Stimulated activated naive B cell treated with anti-CD40 and anti-IgM and Interleukin-4, amounts not matched to agents 10 μg/mL and 1 μg/mL and 100 μg/mL, for 72 hours (primary cell): Measurements from ENCODE around the gene MCOLN1.

Source experiments
- ATAC-seq, 2 donors: fragments of 150-1000 bp; cut with Tn5 transposase; replicated peaks; 2 replicates each; pipeline ENCODE4 v1.10.0; 2021; ENCODE audit warnings: moderate library complexity in 1 of 2
- DNase-seq: peaks from one replicate; pipeline ENCODE4 v3.0.0; 2021
- H3K27ac Mint-ChIP-seq: one replicate; pipeline ENCODE4 v1.8.0; 2022; ENCODE audit warnings: mild to moderate bottlenecking, mixed read lengths
- H3K27me3 Mint-ChIP-seq, 2 donors: one replicate each; pipeline ENCODE4 v1.8.0; 2022; ENCODE audit warnings: mixed read lengths in 2 of 2
- H3K36me3 Mint-ChIP-seq, 2 donors: one replicate each; pipeline ENCODE4 v1.8.0; 2022; ENCODE audit warnings: mixed read lengths in 2 of 2, mild to moderate bottlenecking in 1 of 2
- H3K4me1 Mint-ChIP-seq, 2 donors: one replicate each; pipeline ENCODE4 v1.8.0; 2022; ENCODE audit warnings: mixed read lengths in 2 of 2, mild to moderate bottlenecking in 1 of 2
- H3K4me3 Mint-ChIP-seq, 2 donors: one replicate each; pipeline ENCODE4 v1.8.0; 2022; ENCODE audit warnings: mild to moderate bottlenecking in 2 of 2, mixed read lengths in 2 of 2, moderate library complexity in 1 of 2
- H3K9me3 Mint-ChIP-seq, 2 donors: one replicate each; pipeline ENCODE4 v1.8.0; 2022; ENCODE audit warnings: mixed read lengths in 2 of 2, mild to moderate bottlenecking in 1 of 2

Gene MCOLN1

DNA sequence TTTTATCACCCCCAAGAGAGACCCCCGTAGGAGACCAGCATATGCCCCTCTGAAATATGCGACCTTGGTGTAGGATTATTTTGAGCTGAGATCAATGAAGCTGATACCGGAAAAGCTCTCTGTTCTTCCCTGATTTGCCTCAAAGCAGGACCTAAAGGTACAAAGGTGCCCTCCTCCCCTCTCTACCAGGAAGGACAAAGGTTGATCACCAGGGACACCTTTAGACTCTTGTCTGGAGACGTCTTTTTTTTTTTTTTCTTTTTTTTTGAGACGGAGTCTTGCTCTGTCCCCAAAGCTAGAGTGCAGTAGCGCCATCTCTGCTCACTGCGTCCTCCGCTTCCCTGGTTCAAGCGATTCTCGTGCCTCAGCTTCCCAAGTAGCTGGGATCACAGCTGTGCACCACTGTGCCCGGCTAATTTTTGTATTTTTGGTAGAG lies 32.8 kb upstream of the MCOLN1 start:
- Mint-ChIP-seq H3K27ac (peak overlapping the region; percentile 42), H3K36me3 (no peaks in the 10 kb centered on the region), H3K4me3 (peak overlapping the region; percentile 56 to 84), H3K9me3 (no peaks in the 10 kb centered on the region), H3K4me1 (peaks cover 6 to 13% of the 10 kb centered on the region in 2 donors), H3K27me3 (peaks cover 3 to 15% of the 10 kb centered on the region in 2 donors)
- ATAC-seq: no peak
- no peak for DNase-seq

DNA sequence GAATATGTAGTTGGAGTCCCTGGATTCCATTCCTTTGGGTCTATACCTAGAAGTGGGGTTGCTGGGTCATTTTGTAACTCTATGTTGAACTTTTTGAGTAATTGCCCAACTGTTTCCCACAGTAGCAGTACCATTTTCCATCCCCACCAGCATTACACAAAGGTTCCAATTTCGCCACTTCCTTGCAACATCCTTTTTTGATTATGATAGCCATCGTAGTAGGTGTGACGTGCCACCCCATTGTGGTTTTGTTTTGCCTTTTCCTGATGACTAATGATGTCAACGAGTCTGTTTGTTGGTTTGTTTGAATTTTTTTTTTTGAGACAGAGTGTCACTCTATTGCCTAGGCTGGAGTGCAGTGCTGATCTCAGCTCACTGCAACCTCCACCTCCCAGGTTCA lies 30.3 kb upstream of the MCOLN1 start:
- Mint-ChIP-seq H3K4me3 (no peak overlapping the region), H3K9me3 (no peaks in the 10 kb centered on the region), H3K27ac (no peak overlapping the region), H3K36me3 (no peaks in the 10 kb centered on the region), H3K27me3 (peaks cover 16 to 31% of the 10 kb centered on the region in 2 donors), H3K4me1 (peaks cover 6 to 13% of the 10 kb centered on the region in 2 donors)
- DNase-seq (no peak), ATAC-seq (no peak)

DNA sequence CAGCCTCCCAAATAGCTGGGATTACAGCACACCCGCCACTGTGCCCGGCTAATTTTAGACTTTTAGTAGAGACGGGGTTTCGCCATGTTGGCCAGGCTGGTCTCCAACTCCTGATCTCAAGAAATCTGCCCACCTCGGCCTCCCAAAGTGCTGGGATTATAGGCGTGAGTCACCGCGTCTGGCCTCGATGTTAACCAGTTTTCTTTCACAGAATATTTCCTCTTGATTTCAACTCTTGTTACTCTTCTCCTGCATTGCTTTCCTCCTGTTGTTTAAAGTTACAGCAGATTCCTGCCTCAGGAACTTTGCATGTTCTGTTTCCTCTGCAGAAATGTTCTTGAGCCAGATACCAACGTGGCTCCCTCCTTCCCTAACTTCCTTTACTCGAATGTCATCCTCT lies 29.9 kb upstream of the MCOLN1 start:
- Mint-ChIP-seq H3K9me3 (no peaks in the 10 kb centered on the region), H3K4me3 (no peak overlapping the region), H3K36me3 (no peaks in the 10 kb centered on the region), H3K4me1 (peaks cover 6 to 13% of the 10 kb centered on the region in 2 donors), H3K27ac (no peak overlapping the region), H3K27me3 (peaks cover 20 to 36% of the 10 kb centered on the region in 2 donors)
- DNase-seq (no peak), ATAC-seq (no peak)

DNA sequence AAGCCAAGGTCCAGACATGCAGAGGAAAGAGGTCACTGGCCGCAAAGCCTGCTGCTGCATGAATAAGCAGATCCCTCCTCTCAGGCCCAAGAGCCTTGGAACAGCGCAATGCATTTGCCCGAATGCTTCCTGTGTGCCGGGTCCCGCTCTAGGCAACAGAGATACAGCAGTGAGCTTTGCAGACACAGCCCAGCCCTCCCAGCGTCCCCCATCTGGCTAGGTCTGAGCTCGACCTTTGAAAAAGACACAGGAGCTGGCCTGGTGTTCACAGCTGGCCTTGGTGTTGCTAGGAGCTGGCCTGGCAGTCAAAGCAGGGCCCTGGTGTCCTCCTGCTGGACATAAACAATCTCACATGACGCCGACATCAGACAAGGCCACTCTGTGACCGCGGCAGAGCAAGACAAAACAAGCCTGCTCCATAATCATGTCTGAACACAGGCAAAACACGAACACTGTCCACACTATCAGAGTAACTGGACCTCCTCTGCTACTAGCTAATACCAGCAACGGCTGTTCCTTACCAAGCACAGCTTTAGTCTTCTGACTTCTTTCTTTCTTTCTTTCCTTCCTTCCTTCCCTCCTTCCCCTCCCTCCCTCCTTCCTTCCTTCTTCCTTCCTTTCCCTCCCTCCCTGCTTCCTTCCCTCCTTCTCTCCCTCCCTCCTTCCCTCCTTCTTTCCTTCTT lies 27.9 kb upstream of the MCOLN1 start:
- H3K9me3 Mint-ChIP-seq: no peaks in the 10 kb centered on the region
- no peak overlapping the region for H3K4me3 Mint-ChIP-seq
- no peak overlapping the region for H3K27ac Mint-ChIP-seq
- peaks cover 6 to 8% of the 10 kb centered on the region in 2 donors for H3K4me1 Mint-ChIP-seq
- peaks cover 39 to 48% of the 10 kb centered on the region in 2 donors for H3K27me3 Mint-ChIP-seq
- no peaks in the 10 kb centered on the region for H3K36me3 Mint-ChIP-seq
- DNase-seq (no peak), ATAC-seq (no peak)

DNA sequence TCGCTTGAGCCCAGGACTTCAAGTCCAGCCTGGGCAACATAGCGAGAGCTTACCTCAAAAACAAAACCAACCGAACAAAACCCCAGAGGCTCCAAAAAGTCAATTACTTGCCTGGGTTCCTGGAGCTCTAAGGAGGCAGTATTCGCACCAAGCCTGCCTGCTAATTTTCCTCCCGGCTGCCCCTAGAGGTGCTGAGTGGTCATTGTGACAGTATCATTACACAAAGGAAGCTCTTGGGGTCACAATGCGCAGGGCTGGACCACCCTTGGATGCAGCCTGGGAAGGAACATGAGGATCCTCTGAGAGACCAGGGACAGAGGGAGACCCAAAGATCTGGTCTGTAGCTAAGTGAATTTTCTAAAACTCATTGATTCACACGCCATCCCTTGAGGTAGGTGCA lies 25.1 kb upstream of the MCOLN1 start:
- Mint-ChIP-seq H3K36me3 (peaks cover 0 to 2% of the 10 kb centered on the region in 2 donors), H3K4me1 (peaks cover 5 to 8% of the 10 kb centered on the region in 2 donors), H3K4me3 (no peak overlapping the region), H3K9me3 (no peaks in the 10 kb centered on the region), H3K27me3 (peaks cover 52 to 64% of the 10 kb centered on the region in 2 donors), H3K27ac (no peak overlapping the region)
- ATAC-seq (peak; percentile 48 to 67), DNase-seq (no peak)

DNA sequence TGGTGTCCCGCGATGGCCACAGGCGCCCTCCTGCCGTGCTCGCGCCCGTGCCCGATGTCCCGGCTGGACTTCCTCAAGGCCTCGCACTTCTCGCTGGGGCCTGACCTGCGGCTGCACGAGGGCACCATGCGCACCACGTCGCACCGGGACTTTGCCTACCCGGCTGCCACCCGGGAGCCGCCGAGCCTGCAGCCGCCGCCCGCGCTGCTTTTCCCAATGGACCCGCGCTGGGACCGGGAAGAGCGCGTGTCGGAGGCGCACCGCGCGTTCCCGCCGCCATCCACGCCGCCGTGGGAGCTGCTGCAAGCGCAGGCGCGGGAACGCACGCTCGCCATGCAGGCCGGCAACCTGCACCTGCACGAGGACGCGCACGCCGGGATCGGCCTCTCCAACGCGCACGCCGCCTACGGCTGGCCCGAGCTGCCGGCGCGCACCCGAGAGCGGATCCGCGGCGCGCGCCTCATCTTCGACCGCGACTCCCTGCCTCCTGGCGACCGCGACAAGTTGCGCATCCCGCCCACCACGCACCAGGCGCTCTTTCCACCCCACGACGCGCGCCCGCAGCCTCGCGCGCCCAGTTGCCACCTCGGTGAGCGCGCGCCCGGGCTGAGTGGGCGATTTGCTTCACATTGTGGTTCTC lies 21.5 kb upstream of the MCOLN1 start:
- peak; percentile 59 to 62 for ATAC-seq
- peaks cover 0 to 2% of the 10 kb centered on the region in 2 donors for H3K36me3 Mint-ChIP-seq
- DNase-seq: no peak
- no peak overlapping the region for H3K27ac Mint-ChIP-seq
- peaks cover 10 to 14% of the 10 kb centered on the region in 2 donors for H3K4me1 Mint-ChIP-seq
- H3K4me3 Mint-ChIP-seq: peak overlapping the region; percentile 71 to 84
- peaks cover 61 to 68% of the 10 kb centered on the region in 2 donors for H3K27me3 Mint-ChIP-seq
- no peaks in the 10 kb centered on the region for H3K9me3 Mint-ChIP-seq

DNA sequence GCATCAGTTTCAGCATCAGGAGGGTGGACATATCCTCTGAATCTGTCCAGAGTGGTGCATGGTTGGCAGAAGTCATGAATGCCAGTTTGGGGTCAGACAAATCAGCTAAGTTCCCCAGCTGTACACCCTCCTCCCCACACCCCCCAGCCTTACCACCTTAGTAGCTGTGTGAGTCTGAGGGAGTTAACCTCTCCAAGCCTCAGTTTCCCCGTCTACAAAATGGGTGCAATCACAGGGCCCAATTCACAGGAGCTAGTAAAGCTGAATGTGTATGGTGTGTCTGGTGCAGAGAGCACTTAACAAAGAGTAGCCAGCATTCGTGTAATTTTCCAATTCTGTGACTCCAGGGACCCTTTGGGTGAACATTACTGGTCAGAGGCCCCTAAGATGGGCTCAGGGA lies 19.9 kb upstream of the MCOLN1 start:
- H3K27ac Mint-ChIP-seq: no peak overlapping the region
- H3K4me1 Mint-ChIP-seq: peaks cover 15 to 26% of the 10 kb centered on the region in 2 donors
- no peak for ATAC-seq
- peaks cover 2 to 4% of the 10 kb centered on the region in 2 donors for H3K36me3 Mint-ChIP-seq
- H3K9me3 Mint-ChIP-seq: peaks cover 3 to 9% of the 10 kb centered on the region in 2 donors
- H3K27me3 Mint-ChIP-seq: peaks cover 64 to 70% of the 10 kb centered on the region in 2 donors
- DNase-seq: no peak
- no peak overlapping the region for H3K4me3 Mint-ChIP-seq

DNA sequence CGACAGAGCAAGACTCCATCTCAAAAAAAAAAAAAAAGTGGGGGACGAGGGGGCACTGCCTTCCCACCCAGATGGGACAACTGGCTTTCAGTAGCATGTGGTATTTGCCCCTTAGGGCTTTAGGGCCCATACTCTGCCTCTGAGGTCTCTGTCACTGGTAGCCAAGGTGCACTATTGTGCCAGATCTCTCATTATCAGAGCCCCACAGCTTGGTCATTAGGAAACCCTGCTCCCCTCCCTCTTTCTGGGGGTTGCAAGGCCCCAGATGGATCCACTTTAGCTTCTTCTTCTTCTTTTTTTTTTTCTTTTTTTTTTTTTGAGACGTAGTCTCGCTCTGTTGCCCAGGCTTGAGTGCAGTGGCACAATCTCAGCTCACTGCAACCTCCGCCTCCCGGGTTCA lies 17.7 kb upstream of the MCOLN1 start:
- no peak overlapping the region for H3K27ac Mint-ChIP-seq
- ATAC-seq: no peak
- H3K4me3 Mint-ChIP-seq: no peak overlapping the region
- peaks cover 3 to 9% of the 10 kb centered on the region in 2 donors for H3K9me3 Mint-ChIP-seq
- H3K4me1 Mint-ChIP-seq: peaks cover 14 to 31% of the 10 kb centered on the region in 2 donors
- H3K27me3 Mint-ChIP-seq: peaks cover 61 to 74% of the 10 kb centered on the region in 2 donors
- peaks cover 2 to 4% of the 10 kb centered on the region in 2 donors for H3K36me3 Mint-ChIP-seq
- DNase-seq: no peak

DNA sequence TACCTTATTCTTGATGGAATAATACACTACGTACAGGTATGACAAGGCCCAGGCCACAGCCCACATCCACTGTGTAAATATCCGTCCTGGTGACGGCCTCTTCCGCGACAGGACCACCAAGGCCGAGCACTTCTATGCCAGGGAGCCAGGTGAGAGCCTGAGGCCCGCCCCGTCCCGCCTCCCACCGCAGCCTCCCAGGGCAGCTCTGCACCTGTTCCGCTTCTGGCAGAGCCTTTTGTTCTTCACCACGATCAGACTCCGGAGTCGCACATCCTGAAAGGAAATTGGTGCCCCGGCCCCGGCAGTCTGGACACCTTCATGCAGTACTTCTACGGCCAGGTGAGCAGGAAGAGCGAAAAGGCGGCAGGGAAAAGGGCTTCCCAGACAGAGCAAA lies 17.1 kb upstream of the MCOLN1 start:
- peak overlapping the region in 1 of 2 donors; percentile 55 for H3K4me3 Mint-ChIP-seq
- DNase-seq (no peak), ATAC-seq (no peak)
- peaks cover 58 to 79% of the 10 kb centered on the region in 2 donors for H3K27me3 Mint-ChIP-seq
- peaks cover 2 to 4% of the 10 kb centered on the region in 2 donors for H3K36me3 Mint-ChIP-seq
- H3K9me3 Mint-ChIP-seq: peaks cover 3 to 9% of the 10 kb centered on the region in 2 donors
- peak overlapping the region; percentile 37 for H3K27ac Mint-ChIP-seq
- peaks cover 14 to 31% of the 10 kb centered on the region in 2 donors for H3K4me1 Mint-ChIP-seq

DNA sequence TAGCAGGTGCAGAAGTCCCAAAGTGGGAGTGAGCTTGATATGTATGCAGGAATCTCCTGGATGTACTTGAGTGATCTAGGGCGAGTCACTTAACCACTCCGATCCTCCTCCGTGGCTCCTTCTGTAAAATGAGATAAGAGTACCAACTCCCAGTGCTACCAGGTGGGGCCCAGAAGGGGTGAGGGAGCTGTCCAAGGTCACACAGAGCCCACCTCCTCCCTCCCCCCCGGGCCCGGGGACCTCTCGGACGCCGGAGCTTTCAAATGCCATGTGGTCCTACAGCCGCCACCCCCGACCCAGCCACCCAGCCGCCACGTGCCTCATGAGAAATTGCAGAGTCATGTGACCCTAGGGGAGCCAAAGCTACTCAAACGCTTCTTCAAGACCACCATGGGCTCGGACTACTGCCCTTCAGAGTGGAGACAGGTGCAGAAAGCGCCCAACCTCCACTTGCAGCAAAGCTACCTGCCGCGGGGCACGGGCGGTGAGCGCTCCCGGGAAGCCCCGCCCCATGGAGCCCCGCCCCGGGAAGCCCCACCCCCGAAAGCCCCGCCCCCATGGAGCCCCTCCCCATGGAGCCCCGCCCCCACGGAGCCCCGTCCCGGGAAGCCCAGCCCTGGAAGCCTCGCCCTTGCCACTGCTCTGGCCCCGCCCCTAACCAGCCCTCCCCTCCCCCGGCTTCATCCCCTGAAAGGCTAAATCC lies 16.6 kb upstream of the MCOLN1 start:
- Mint-ChIP-seq H3K9me3 (peaks cover 3 to 9% of the 10 kb centered on the region in 2 donors), H3K36me3 (peaks cover 2 to 4% of the 10 kb centered on the region in 2 donors), H3K27ac (peak overlapping the region; percentile 37), H3K4me1 (peaks cover 14 to 31% of the 10 kb centered on the region in 2 donors), H3K27me3 (peaks cover 58 to 77% of the 10 kb centered on the region in 2 donors), H3K4me3 (peak overlapping the region; percentile 52 to 55)
- ATAC-seq (peak; percentile 31 to 49), DNase-seq (no peak)

DNA sequence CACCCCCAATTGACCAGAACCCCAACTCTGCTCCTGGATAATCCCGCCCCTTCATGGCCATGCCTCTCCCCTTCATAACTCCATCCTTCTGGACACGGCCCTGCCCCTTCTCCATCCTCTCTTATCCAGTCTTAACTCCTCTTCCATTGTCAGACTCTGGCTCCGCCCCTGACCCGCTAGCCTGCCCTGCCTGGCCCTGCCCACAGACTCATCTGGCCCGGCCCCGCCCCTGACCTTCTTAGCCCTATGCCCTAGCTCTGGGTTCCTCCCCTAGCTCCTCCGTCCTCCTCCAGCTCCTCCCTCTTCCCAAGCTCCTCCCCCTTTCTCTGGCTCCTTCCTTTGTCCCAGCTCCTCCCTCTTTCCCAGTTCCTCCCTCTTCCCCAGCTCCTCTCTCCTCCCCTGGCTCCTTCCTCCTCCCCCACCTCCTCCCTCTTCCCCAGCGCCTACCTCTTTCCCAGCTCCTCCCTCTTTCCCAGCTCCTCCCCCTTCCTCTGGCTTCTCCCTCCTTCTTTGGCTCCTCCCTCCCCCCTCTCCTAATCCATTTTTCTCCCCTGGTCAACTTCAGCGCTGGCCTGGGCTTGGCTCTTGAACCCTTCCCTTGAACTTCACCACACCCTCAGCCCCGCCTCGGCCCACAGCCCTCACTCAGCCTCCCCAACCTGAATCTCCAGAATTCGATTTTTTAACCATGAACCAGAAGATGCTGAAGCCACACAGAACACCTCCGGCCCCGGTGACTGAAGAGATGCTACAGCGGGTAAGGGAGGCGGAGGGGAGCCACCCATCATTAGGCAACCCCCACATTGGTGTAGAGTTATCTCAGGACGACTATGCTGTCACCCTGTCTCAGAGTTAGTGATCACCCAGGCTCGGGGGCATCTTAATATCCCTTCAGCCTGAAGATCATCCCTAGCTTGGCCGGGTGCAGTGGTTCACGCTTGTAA lies 15.8 kb upstream of the MCOLN1 start:
- Mint-ChIP-seq H3K27me3 (peaks cover 52 to 68% of the 10 kb centered on the region in 2 donors), H3K27ac (no peak overlapping the region), H3K4me3 (peak overlapping the region; percentile 30 to 52), H3K4me1 (peaks cover 12 to 26% of the 10 kb centered on the region in 2 donors), H3K36me3 (peaks cover 0 to 4% of the 10 kb centered on the region in 2 donors), H3K9me3 (peaks cover 3 to 9% of the 10 kb centered on the region in 2 donors)
- DNase-seq (peak; percentile 44), ATAC-seq (peak; percentile 81 to 87)

DNA sequence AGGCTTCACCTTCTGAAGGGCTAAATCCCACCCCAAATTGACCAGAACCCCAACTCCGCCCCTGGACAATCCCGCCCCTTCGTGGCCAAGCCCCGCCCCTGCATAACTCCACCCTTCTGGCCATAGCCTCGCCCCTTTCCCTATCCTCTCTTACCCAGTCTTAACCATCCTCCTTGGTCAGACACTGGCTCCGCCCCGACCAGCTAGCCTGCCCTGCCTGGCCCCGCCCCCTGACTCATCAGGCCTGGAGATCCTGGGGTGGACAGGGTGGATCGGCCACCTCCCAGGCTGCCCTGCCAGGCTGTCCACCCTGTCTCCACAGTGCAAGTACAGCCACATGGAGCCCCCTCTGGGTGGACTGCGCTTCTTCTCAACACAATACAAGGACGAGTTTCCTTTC lies 14.5 kb upstream of the MCOLN1 start:
- Mint-ChIP-seq H3K4me3 (no peak overlapping the region), H3K36me3 (peaks cover 0 to 4% of the 10 kb centered on the region in 2 donors), H3K27ac (no peak overlapping the region), H3K9me3 (peaks cover 3 to 9% of the 10 kb centered on the region in 2 donors), H3K27me3 (peaks cover 47 to 64% of the 10 kb centered on the region in 2 donors), H3K4me1 (peaks cover 12 to 26% of the 10 kb centered on the region in 2 donors)
- peak; percentile 52 to 63 for ATAC-seq
- DNase-seq: no peak

DNA sequence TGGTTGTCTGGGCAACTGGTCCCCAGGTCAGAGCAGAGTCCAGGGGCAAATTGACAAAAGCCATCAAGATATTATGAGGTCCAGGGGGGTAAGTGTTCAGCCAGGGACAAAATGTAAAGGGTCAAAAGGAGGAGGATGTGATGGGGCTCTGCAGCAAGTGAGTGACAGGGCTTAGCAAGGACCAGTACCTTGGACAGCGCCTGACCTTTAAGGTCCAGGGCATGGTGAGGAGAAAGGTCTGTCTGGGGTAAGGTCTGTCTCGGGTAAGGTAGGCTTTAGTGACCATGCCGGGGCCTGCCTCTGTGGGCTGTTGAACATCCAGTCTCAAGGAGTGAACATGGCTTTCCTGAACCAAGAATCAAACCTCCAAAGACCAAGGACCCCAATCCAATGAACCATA lies 12.8 kb upstream of the MCOLN1 start:
- Mint-ChIP-seq H3K9me3 (peaks cover 3 to 9% of the 10 kb centered on the region in 2 donors), H3K27me3 (peaks cover 40 to 51% of the 10 kb centered on the region in 2 donors), H3K36me3 (peaks cover 0 to 4% of the 10 kb centered on the region in 2 donors), H3K4me3 (no peak overlapping the region), H3K27ac (no peak overlapping the region), H3K4me1 (peaks cover 12 to 26% of the 10 kb centered on the region in 2 donors)
- no peak for DNase-seq
- no peak for ATAC-seq
